ENCODE data around the gene INTS6L. TPM values are rescaled to one million over a fixed set of nuclear protein-coding genes. Genes with fewer than 3 reads are reported as not detected.
A peak's percentile ranks its signal among the peaks of the same experiment; 100 is the strongest.
"Not testable (repeated sequence)": the region's sequence is repeated elsewhere in the genome, so short reads cannot be mapped to it uniquely, and the experiment has no call there.

The INTS6L gene
- total RNA-seq, 2 donors from 2014 or later, result 7.2 to 25.7 TPM

DNA sequence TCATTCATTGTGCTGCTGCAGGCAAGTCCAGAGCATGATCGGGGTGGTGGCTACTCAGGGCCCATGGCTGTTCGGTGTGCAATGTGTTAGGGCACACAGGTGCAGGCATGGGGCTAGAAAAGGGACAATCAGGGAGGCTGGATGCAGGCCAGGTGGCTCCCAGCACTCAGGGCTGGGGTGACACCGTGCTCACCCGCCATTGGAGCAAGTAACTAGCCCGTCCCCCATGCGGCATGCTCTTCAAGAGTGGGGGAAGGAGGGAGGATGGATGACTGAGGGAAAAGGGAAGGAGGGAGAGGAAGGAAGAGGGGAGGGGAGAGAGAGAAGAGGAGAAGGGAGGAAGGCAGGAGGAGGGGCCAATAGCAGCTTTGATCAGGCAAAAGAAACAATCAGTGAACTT is 64.7 kb downstream of the INTS6L start:
- no peaks in the 10 kb centered on the region for H3K36me3 ChIP-seq
- no peak overlapping the region for H3K27ac ChIP-seq
- H3K4me3 ChIP-seq, result no peak overlapping the region
- intact Hi-C loops (cut with DNase I), result no loop called here
- WGBS, result 75% methylated on average over 6 of the region's 6 CpGs
- no peaks in the 10 kb centered on the region for H3K27me3 ChIP-seq (replicated peaks; ENCODE audit: insufficient read depth)
- H3K9me3 ChIP-seq, result no peaks in the 10 kb centered on the region
- H3K4me1 ChIP-seq (replicated peaks), result no peaks in the 10 kb centered on the region
- DNase-seq (ENCODE audit: low spot score), result no peak
- TF ChIP-seq POLR2A (IDR thresholded peaks at IDR 0.05) (no peak), POLR2AphosphoS5 (IDR thresholded peaks at IDR 0.05) (no peak)
- TF ChIP-seq, protein P1, sequence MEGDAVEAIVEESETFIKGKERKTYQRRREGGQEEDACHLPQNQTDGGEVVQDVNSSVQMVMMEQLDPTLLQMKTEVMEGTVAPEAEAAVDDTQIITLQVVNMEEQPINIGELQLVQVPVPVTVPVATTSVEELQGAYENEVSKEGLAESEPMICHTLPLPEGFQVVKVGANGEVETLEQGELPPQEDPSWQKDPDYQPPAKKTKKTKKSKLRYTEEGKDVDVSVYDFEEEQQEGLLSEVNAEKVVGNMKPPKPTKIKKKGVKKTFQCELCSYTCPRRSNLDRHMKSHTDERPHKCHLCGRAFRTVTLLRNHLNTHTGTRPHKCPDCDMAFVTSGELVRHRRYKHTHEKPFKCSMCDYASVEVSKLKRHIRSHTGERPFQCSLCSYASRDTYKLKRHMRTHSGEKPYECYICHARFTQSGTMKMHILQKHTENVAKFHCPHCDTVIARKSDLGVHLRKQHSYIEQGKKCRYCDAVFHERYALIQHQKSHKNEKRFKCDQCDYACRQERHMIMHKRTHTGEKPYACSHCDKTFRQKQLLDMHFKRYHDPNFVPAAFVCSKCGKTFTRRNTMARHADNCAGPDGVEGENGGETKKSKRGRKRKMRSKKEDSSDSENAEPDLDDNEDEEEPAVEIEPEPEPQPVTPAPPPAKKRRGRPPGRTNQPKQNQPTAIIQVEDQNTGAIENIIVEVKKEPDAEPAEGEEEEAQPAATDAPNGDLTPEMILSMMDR (IDR thresholded peaks at IDR 0.05), result no peak

DNA sequence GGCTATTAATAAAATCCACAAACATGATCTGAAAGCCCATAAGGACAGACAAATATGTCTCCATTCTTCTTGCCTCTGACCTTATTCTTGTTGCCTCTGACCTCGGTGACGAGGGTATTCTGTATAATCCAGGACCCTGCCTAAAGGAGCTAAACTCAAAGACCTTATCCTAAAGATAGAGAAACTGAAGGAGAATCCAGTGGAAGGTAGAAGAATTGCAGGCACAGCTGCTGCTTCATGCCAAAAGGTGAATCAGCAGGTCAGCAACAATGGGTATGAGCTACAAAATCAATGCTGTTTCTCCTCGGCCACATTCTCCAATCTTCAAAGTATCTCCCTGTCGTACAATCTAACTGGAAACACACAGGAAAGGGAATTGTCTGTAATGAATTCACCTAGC is 71.4 kb downstream of the INTS6L start:
- intact Hi-C loops (cut with DNase I), result no loop called here
- WGBS, result 63% methylated on average over 4 of the region's 4 CpGs
- DNase-seq (ENCODE audit: low spot score), result no peak
- Histone ChIP-seq H3K36me3 (no peaks in the 10 kb centered on the region), H3K27ac (no peak overlapping the region), H3K9me3 (no peaks in the 10 kb centered on the region), H3K4me1 (replicated peaks) (no peaks in the 10 kb centered on the region), H3K27me3 (replicated peaks; ENCODE audit: insufficient read depth) (no peaks in the 10 kb centered on the region), H3K4me3 (no peak overlapping the region)
- no peak for TF ChIP-seq POLR2A (IDR thresholded peaks at IDR 0.05)
- TF ChIP-seq, protein P1 (IDR thresholded peaks at IDR 0.05), result no peak
- TF ChIP-seq POLR2AphosphoS5 (IDR thresholded peaks at IDR 0.05), result no peak

DNA sequence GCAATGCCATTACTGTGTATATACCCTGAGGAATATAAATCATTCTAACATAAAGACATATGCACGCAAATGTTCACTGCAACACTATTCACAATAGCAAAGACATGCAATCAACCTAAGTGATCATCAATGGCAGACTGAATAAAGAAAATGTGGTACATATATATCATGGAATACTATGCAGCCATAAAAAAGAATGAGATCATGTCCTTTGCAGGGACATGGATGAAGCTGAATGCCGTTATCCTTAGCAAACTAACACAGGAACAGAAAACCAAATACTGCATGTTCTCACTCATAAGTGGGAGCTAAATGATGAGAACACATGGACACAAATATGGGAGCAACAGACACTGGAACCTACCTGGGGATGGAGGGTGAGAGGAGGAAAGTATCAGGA is 73.6 kb downstream of the INTS6L start:
- DNase-seq (ENCODE audit: low spot score); H3K4me3 ChIP-seq; intact Hi-C loops (cut with DNase I); H3K4me1 ChIP-seq (replicated peaks); H3K36me3 ChIP-seq; H3K9me3 ChIP-seq; H3K27ac ChIP-seq; H3K27me3 ChIP-seq (replicated peaks; ENCODE audit: insufficient read depth): not testable (repeated sequence)
- 92% methylated on average over 2 of the region's 2 CpGs for WGBS

DNA sequence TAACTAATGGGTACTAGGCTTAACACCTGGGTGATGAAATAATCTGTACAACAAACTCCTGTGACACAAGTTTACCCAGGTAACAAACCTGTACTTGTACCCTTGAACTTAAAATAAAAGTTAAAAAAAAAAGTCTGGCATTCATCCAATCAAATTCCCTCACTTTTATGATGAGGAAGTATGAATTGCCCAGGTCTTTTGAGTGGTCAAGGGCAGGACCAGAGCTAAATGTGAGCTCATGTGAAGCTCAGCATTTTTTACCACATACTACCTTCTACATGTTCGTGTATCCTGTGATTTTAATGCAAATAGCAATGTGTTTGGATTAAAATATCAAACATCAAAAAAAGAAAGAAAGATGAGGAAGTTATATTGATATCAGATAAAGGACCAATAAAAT is 74.0 kb downstream of the INTS6L start:
- WGBS, result 35% methylated on average over 1 of the region's 1 CpG
- DNase-seq (ENCODE audit: low spot score); H3K36me3 ChIP-seq; H3K27me3 ChIP-seq (replicated peaks; ENCODE audit: insufficient read depth); H3K27ac ChIP-seq; intact Hi-C loops (cut with DNase I); H3K9me3 ChIP-seq; H3K4me1 ChIP-seq (replicated peaks); H3K4me3 ChIP-seq: not testable (repeated sequence)

DNA sequence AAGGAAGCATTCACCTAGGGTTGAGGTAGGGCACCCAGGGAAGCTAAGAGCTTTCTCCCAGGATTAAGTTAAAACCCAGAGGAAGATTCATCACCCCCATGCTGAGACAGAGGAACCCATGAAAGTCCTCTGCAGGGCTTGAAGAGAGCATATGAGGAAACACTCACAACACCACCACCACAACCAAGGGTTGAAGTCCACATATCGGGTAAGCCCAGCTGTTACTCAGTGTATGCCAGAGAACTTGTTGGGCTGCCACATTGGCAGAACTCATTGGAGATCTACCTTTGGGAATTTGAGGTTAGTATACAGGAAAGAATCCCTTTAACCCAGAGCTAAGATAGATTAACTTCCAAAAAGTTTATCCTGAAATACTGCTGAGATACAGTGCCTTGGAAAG is 75.1 kb downstream of the INTS6L start:
- intact Hi-C loops (cut with DNase I), result no loop called here
- H3K27me3 ChIP-seq (replicated peaks; ENCODE audit: insufficient read depth), result no peaks in the 10 kb centered on the region
- no peaks in the 10 kb centered on the region for H3K36me3 ChIP-seq
- no peaks in the 10 kb centered on the region for H3K4me1 ChIP-seq (replicated peaks)
- no peaks in the 10 kb centered on the region for H3K9me3 ChIP-seq
- H3K27ac ChIP-seq, result no peak overlapping the region
- TF ChIP-seq, protein P1 (IDR thresholded peaks at IDR 0.05), result no peak
- TF ChIP-seq POLR2A (IDR thresholded peaks at IDR 0.05) (no peak), POLR2AphosphoS5 (IDR thresholded peaks at IDR 0.05) (no peak)
- WGBS, result 86% methylated on average over 1 of the region's 1 CpG
- no peak overlapping the region for H3K4me3 ChIP-seq
- DNase-seq (ENCODE audit: low spot score), result no peak

DNA sequence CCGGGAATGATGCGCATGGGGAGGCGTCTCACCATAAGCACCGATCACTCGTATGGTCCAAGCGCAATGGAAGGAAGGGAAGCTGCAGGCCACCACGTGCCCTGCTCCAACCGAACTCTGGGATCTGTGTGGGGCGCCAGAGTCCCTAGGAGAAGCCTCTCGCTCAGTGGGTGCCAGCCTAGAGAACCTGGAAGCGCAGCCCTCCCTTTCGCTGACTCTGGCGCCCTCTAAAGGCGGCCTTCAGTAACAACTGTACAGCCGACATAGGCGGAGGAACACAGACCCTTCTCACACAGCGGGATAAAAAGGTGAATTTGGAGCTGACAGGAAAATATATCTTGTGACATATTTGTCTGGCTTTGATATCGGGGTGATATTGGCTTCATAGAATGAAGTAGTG is 76.0 kb downstream of the INTS6L start:
- intact Hi-C loops (cut with DNase I), result no loop called here
- no peak overlapping the region for H3K4me3 ChIP-seq
- no peak overlapping the region for H3K27ac ChIP-seq
- no peaks in the 10 kb centered on the region for H3K9me3 ChIP-seq
- no peaks in the 10 kb centered on the region for H3K4me1 ChIP-seq (replicated peaks)
- DNase-seq (ENCODE audit: low spot score), result no peak
- 46% methylated on average over 18 of the region's 18 CpGs for WGBS
- no peaks in the 10 kb centered on the region for H3K27me3 ChIP-seq (replicated peaks; ENCODE audit: insufficient read depth)
- TF ChIP-seq, protein P1 (IDR thresholded peaks at IDR 0.05), result peak in 1 of 4 experiments; percentile 21
- no peak for TF ChIP-seq POLR2A (IDR thresholded peaks at IDR 0.05)
- H3K36me3 ChIP-seq, result no peaks in the 10 kb centered on the region
